Small intestine (tissue), 7 donors: ENCODE measurements around the gene RNF144B. TPM values are rescaled to one million over a fixed set of nuclear protein-coding genes. Genes with fewer than 3 reads are reported as not detected.

ENCODE experiments used
- DNase-seq, 2 donors: peaks; one replicate each; pipeline versions ENCODE4 v3.0.0 to v3.0.0-alpha.2; 2013
- FAIRE-seq: peaks from 2 replicates; lab custom pipeline; 2012; peaks lifted over from hg19 to GRCh38; lab: Jason Lieb, UNC
- H3K27ac ChIP-seq, 3 donors: one replicate each; pipeline ENCODE4 v1.5.1; 2013; ENCODE audit warnings: low read length in 2 of 3, mild to moderate bottlenecking in 2 of 3, control low read depth in 1 of 3, inconsistent platforms in 1 of 3, low read depth in 1 of 3, moderate library complexity in 1 of 3
- H3K27me3 ChIP-seq, 3 donors: one replicate each; pipeline ENCODE4 v1.6.1; 2013; ENCODE audit warnings: low read length in 3 of 3, inconsistent platforms in 1 of 3; ENCODE audit not compliant: control insufficient read depth in 3 of 3, insufficient read depth in 3 of 3
- H3K36me3 ChIP-seq, 3 donors: one replicate each; pipeline ENCODE4 v1.6.1; 2013; ENCODE audit warnings: low read length in 3 of 3, inconsistent platforms in 1 of 3, low read depth in 1 of 3, mild to moderate bottlenecking in 1 of 3, moderate library complexity in 1 of 3; ENCODE audit not compliant: control insufficient read depth in 3 of 3, insufficient read depth in 2 of 3
- H3K4me1 ChIP-seq, 3 donors: one replicate each; pipeline ENCODE4 v1.6.1; 2013; ENCODE audit warnings: low read length in 2 of 3, inconsistent platforms in 1 of 3, low read depth in 1 of 3, mild to moderate bottlenecking in 1 of 3, moderate library complexity in 1 of 3; ENCODE audit not compliant: control insufficient read depth in 3 of 3, insufficient read depth in 2 of 3
- H3K4me3 ChIP-seq, 3 donors: one replicate each; pipeline ENCODE4 v1.5.1; 2013; ENCODE audit warnings: low read length in 3 of 3, control low read depth in 1 of 3, inconsistent platforms in 1 of 3, low read depth in 1 of 3, mild to moderate bottlenecking in 1 of 3, moderate library complexity in 1 of 3
- H3K9me3 ChIP-seq, 2 donors: one replicate each; pipeline ENCODE4 v1.6.1; 2013; ENCODE audit warnings: low read depth in 1 of 2, low read length in 1 of 2; ENCODE audit not compliant: control insufficient read depth in 2 of 2, insufficient read depth in 1 of 2
- WGBS, 3 donors: extraction: QIAGEN DNeasy Blood & Tissue Kit; methylation state at CpG; one replicate each; pipeline ENCODE4 v1.1.7; 2013; 5-methylcytosine and 5-hydroxymethylcytosine counted together
- polyA plus RNA-seq, 4 donors: library from polyadenylated mRNA; stranded (reverse) in 3 of 4; unstranded in 1 of 4; fragments of 200-250 nt in 3 of 4; fragments of 120-200 nt in 1 of 4; gene quantifications; one replicate each; pipeline versions ENCODE4 v1.2.1 to v1.2.3, GENCODE V29; 2013
- donor health status: healthy with polysubstance abuse.
- donor health status: control.
- donor health status: control.
- donor health status: Bipolar disorder and iron deficiency.
- donor health status: healthy.

RNF144B gene
- polyA plus RNA-seq, 4 donors = 1.9 to 4.0 (median 3.1) TPM

- peaks cover 0 to 1% (median 0%) of the 10 kb centered on the region in 3 donors for H3K27me3 ChIP-seq
- H3K36me3 ChIP-seq = no peaks in the 10 kb centered on the region
- no peaks in the 10 kb centered on the region for H3K9me3 ChIP-seq
- WGBS, 3 donors = 87 to 93% (median 91%) methylated on average over 1 of the region's 1 CpG
- DNase-seq = no peak
- no peak for FAIRE-seq
- no peak overlapping the region for H3K4me3 ChIP-seq
- H3K4me1 ChIP-seq = no peaks in the 10 kb centered on the region
- H3K27ac ChIP-seq = no peak overlapping the region
Observed at GRCh38 chr6:18414116-18414515, 27.0 kb downstream of the RNF144B start.

- Histone ChIP-seq H3K36me3 (no peaks in the 10 kb centered on the region), H3K4me3 (no peak overlapping the region), H3K27me3 (peaks cover 0 to 1% (median 0%) of the 10 kb centered on the region in 3 donors), H3K9me3 (no peaks in the 10 kb centered on the region), H3K27ac (no peak overlapping the region), H3K4me1 (no peaks in the 10 kb centered on the region)
- no peak for DNase-seq
- 94 to 95% (median 94%) methylated on average over 11 of the region's 11 CpGs for whole genome bisulfite sequencing, 3 donors
- FAIRE-seq = no peak
Observed at GRCh38 chr6:18415207-18415606, 28.1 kb downstream of the RNF144B start.

- no peak overlapping the region for H3K4me3 ChIP-seq
Observed at GRCh38 chr6:18415671-18416340, 28.7 kb downstream of the RNF144B start.

GRCh38 chr6:18416341-18416679, 29.2 kb downstream of the RNF144B start:
- H3K4me3 ChIP-seq = no peak overlapping the region
- no peaks in the 10 kb centered on the region for H3K9me3 ChIP-seq
- H3K27me3 ChIP-seq = peaks cover 0 to 1% (median 0%) of the 10 kb centered on the region in 3 donors
- H3K36me3 ChIP-seq = no peaks in the 10 kb centered on the region
- H3K4me1 ChIP-seq = no peaks in the 10 kb centered on the region
- no peak overlapping the region for H3K27ac ChIP-seq
- DNase-seq = no peak
- 80 to 93% (median 81%) methylated on average over 2 of the region's 2 CpGs for whole genome bisulfite sequencing, 3 donors
- no peak for FAIRE-seq

More at GRCh38 chr6:18415671-18416340, 28.7 kb downstream of the RNF144B start:
- no peaks in the 10 kb centered on the region for H3K9me3 ChIP-seq
- H3K4me1 ChIP-seq = no peaks in the 10 kb centered on the region
- WGBS, 3 donors = 74 to 89% (median 88%) methylated on average over 4 of the region's 4 CpGs
- H3K27ac ChIP-seq = no peak overlapping the region
- FAIRE-seq = no peak
- H3K27me3 ChIP-seq = peaks cover 0 to 1% (median 0%) of the 10 kb centered on the region in 3 donors
- DNase-seq = no peak
- H3K36me3 ChIP-seq = no peaks in the 10 kb centered on the region

- no peak for DNase-seq
- peaks cover 0 to under 1% (median 0%) of the 10 kb centered on the region in 3 donors for H3K27me3 ChIP-seq
- H3K4me1 ChIP-seq = no peaks in the 10 kb centered on the region
- H3K27ac ChIP-seq = no peak overlapping the region
- H3K9me3 ChIP-seq = no peaks in the 10 kb centered on the region
- no peak overlapping the region for H3K4me3 ChIP-seq
- 82 to 88% (median 88%) methylated on average over 3 of the region's 3 CpGs for WGBS, 3 donors
- no peak for FAIRE-seq
- H3K36me3 ChIP-seq = no peaks in the 10 kb centered on the region
Observed at GRCh38 chr6:18420328-18420727, 33.2 kb downstream of the RNF144B start.

- H3K36me3 ChIP-seq = no peaks in the 10 kb centered on the region
- no peak for DNase-seq
- no peaks in the 10 kb centered on the region for H3K9me3 ChIP-seq
- no peaks in the 10 kb centered on the region for H3K27me3 ChIP-seq
- H3K4me1 ChIP-seq = no peaks in the 10 kb centered on the region
- FAIRE-seq = no peak
- no peak overlapping the region for H3K4me3 ChIP-seq
- no peak overlapping the region for H3K27ac ChIP-seq
Observed at GRCh38 chr6:18422136-18422535, 35.0 kb downstream of the RNF144B start.

- H3K4me1 ChIP-seq = peaks cover 0 to 2% (median 0%) of the 10 kb centered on the region in 3 donors
- no peaks in the 10 kb centered on the region for H3K9me3 ChIP-seq
- H3K4me3 ChIP-seq = no peak overlapping the region
- no peak overlapping the region for H3K27ac ChIP-seq
- no peaks in the 10 kb centered on the region for H3K27me3 ChIP-seq
- 83 to 91% (median 91%) methylated on average over 3 of the region's 3 CpGs for WGBS, 3 donors
- DNase-seq = no peak
- no peaks in the 10 kb centered on the region for H3K36me3 ChIP-seq
- FAIRE-seq = no peak
Observed at GRCh38 chr6:18423426-18423825, 36.3 kb downstream of the RNF144B start.

- H3K9me3 ChIP-seq = no peaks in the 10 kb centered on the region
- no peak overlapping the region for H3K4me3 ChIP-seq
- FAIRE-seq = no peak
- H3K27me3 ChIP-seq = no peaks in the 10 kb centered on the region
- peaks cover 0 to 2% (median 0%) of the 10 kb centered on the region in 3 donors for H3K4me1 ChIP-seq
- no peaks in the 10 kb centered on the region for H3K36me3 ChIP-seq
- H3K27ac ChIP-seq = no peak overlapping the region
- 50 to 61% (median 56%) methylated on average over 2 of the region's 2 CpGs for WGBS, 3 donors
- no peak for DNase-seq
Observed at GRCh38 chr6:18424201-18424600, 37.1 kb downstream of the RNF144B start.

- Histone ChIP-seq H3K9me3 (no peaks in the 10 kb centered on the region), H3K27me3 (no peaks in the 10 kb centered on the region), H3K27ac (no peak overlapping the region), H3K4me3 (no peak overlapping the region), H3K4me1 (peaks cover 0 to 2% (median 0%) of the 10 kb centered on the region in 3 donors), H3K36me3 (no peaks in the 10 kb centered on the region)
- no peak for FAIRE-seq
- DNase-seq = no peak
- WGBS, 3 donors = 90 to 95% (median 95%) methylated on average over 2 of the region's 2 CpGs
Observed at GRCh38 chr6:18425218-18425617, 38.1 kb downstream of the RNF144B start.
